GM19328 (cell line): ENCODE results near the gene POC1A.
"Not testable (repeated sequence)": the region's sequence is repeated elsewhere in the genome, so short reads cannot be mapped to it uniquely, and the experiment has no call there.

Experiments
- ATAC-seq: cut with Tn5 transposase; IDR thresholded peaks from one replicate; pipeline ENCODE4 v1.9.1; 2021; ENCODE audit warnings: mild to moderate bottlenecking, moderate library complexity; ENCODE audit not compliant: unreplicated experiment

Gene POC1A

DNA sequence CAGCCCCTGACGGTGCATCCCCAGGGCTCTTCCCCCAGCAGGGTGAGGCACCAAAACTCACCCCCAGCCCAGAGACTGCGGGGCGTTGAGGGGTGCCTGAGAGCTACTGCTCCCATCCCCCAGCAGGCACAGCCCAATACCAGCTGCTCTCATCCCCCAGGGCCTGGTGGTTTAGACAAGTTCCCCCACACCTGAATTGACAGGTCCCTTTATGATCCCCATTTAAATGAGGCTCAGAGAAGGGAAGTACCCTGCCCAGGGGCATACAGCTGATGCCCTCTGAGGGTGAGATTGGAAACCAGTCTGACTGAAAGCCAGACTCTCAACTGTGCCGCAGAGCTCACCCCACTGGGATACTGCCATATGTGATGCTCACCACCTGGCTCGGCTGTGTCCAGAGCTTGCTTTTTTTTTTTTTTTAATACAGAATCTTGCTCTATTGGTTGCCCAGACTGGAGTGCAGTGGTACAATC, 118.0 kb downstream of the POC1A start:
- no peak for ATAC-seq

DNA sequence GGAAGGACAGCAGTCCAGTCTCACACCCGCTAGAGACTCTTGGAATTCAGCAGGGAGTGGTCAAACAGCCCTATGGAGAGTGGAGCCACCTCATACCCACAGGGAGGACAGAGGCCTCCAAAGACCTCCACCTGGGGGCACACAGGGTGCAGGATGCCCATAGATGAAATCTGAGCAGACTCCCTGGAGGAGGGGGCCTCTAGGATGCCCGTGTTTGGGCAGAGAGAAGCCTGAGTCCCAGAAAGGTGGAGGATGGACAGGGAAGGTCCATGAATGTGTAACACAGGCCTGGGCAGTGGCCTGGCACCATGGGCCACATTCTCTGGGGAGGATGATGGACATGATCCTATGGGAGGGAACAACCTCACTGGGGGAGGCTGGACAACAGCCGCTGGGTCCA, 119.6 kb downstream of the POC1A start:
- no peak for ATAC-seq

DNA sequence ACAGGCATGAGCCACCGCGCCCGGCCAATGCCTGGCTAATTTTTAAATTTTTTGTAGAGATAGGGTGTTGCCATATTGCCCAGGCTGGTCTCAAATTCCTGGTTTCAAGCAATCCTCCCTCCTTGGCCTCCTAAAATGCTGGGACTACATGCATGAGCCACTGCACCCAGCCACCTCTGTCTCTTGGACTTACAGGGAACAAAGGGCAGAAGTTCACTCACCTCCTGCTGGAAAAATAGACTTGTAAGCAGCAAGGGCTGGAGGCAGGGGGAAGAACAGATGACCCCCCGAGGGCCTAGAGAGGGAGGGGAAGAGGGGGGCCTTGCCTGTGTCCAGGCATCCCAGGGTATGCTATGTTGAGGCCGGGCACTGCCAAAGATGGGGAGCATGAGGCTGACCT, 120.0 kb downstream of the POC1A start:
- no peak for ATAC-seq

DNA sequence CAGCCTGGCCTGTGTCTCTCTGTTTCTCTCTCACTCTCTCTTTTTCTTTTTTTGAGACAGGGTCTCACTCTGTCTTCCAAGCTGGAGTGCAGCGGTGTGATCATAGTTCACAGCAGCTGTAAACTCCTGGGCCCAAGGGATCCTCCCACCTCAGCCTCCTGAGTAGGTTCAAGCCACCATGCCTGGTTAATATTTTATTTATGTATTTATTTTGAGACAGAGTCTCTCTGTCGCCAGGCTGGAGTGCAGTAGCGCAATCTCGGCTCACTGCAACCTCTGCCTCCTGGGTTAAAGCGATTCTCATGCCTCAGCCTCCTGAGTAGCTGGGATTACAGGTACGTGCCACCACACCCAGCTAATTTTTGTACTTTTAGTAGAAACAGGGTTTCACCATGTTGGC, 120.5 kb downstream of the POC1A start:
- ATAC-seq, result not testable (repeated sequence)

DNA sequence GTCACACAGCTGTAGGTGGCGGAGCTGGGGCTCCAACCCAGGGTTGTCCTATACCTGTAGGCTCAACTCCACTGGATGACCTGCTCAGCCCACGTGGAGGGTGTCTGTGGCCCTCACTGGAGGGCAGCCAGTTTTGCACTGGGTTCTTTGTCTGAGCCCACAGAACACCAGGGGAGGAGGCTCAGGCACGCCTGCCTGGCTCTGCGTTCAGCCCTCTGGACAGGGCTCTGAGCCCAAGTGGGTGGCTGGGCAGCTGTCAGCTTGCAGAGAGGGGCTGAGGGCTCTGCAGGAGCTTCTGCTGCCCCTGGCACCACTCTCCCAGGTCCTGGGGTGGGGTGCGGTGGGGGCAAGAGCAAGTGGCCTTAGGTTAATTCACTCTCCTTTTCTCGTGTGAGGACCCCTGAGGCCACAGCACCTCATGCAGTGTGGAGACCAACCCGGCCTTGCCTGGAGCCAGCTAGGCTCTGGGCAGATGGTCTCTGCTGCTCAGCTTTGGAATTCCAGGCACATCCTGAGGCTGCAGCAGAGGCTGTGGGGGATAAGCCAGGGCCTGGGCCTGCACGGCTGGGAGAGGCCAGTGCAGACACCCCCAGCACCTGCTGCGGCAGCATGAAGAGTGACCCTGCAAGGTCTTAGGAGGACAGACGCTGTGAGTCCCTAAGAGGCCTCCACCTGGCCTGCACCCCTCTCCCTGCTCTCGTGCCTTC, 121.4 kb downstream of the POC1A start:
- ATAC-seq, result no peak

DNA sequence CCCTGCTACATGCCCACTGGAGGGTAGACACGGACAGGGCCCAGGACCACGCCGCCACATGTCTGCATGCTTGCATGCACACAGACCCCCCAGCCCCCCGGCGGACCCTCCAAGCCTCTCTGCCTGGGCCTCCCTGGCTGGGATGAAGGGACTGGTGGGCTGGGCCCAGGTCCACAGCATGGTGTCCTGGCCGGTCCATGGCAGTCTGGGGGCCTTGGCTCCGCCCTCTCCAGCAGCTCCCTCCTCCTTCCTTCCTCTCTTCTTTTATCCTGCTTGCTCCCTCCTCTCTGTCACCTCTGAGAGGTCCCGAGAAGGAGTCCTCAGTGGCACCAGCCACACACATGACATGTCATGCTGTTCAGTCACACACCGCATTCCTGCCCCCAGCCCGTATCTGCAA, 122.3 kb downstream of the POC1A start:
- no peak for ATAC-seq

DNA sequence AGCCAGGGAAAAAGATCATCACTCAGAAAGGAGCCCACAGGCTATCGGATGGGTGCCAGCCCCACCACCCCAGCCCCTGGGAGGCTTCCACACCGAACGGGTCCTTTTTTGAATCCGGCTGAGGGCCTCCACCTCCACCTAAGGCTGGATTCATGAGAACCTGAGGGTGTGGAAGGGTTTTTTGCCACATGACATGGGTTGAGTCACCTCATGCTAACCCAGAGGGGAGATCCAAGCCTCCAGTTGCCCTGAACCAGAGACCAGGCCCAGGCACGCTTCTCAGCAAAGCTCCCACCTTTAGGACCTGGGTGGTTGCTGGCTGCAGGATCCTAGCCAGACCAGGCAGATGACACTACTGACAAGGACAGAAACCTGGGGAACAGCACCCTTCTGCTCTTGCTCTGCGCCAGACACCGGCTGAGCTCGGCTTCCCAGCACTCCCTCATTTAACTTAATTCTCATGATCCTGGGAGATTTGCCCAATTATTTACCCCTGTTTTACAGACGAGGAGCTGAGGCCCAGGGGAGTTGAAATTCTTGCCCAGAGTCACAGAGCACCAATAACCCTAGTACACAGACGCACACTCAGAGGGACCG, 123.4 kb downstream of the POC1A start:
- ATAC-seq, result no peak

DNA sequence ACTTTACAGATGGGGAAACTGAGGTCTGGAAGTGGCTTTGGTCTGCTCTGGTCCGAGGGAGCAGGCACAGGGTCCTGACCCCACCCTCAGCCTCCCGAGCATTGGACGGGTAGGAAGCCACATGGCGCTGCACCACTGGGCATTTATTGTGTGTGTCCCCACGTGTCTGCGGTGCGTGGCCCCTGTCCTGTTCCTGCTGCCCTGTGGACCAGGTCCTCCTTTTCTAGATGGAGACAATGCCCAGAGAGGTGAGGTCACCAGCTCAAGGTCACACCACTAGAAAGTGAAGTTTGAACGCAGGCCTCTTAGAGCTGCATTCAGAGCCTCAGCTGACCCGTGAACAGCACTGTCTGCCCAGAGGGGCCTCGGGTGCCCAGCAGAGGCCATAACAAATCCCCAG, 124.7 kb downstream of the POC1A start:
- ATAC-seq, result no peak

DNA sequence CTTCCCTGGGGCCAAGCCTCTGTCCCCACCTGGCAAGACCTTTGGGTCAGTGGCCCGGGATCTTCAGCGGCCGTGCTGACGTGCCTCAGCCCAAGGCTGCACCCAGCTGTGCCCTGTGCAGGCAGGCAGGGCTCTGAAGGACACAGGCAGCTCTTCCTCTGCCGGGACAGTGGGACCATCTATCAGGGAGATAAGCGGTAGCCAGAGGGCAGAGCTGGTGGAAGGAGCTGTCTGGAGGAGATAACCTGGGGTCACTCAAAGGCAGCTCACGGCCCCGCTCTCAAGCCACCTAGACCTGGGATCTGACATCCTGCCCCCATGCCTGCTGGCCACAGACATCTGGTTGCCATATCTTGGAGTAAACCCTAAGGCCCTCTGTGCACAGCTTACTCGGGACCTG, 125.2 kb downstream of the POC1A start:
- ATAC-seq, result no peak

DNA sequence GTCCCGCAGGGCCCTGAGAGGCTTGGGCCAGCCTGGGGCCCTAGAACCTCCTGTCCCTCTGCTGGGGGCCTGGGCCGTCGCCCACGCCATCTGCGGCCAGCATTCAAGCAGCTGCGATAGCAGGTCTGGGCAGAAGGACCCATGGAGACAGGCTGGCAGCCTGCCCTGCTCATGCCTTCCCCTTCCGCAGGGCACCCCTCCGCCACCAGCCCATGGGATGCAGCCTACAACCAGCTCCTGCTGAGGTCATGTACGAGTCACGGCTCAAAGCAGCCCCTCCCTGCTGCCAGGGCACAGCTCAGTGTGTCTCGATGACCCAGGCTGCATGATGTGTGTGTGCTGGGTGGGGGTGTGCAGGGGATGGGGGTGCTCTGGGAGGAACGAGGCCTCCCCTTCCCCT, 125.7 kb downstream of the POC1A start:
- no peak for ATAC-seq

DNA sequence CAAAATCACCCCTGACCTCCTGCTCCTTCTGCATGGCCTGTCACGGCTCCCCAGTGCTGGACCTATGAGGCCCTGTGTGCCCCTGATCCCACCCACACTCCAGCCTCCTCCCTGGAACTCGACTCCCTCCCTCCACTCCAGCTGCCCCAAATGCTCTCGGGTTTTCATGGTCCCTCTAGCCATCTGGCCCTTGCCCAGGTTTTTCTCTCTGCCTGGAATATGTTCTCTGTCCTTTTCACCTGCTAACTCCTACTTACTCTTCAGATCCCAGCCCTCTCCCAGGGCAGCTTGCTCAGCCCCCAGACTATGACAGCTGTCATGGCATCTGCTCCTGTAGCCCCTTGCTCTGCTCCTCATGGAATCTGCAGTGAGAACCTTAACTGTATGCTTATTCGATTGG, 128.2 kb downstream of the POC1A start:
- ATAC-seq, result no peak

DNA sequence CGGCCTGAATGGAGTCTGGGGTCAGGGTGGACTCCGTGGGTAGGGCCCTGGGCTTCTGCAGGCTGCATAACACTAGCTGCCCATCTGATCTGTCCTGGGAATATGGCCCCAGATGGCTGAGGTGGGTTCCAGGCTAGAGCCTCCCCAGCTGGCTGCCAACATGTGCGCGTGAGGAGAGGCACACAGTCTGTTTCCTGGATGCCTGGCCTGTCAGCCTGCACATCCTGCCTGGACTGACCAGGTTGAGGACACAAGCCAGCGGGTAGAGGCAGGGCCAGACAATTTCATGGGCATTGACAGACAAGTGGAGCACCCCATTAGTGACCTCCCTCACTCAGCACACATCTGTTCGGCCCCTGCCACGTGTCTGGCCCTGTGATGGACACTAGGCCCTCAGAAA, 128.8 kb downstream of the POC1A start:
- ATAC-seq, result no peak
